HG02943 (cell line): Measurements from ENCODE around the gene TNS1.
"Not testable (repeated sequence)": the region's sequence is repeated elsewhere in the genome, so short reads cannot be mapped to it uniquely, and the experiment has no call there.

ENCODE experiments used
- ATAC-seq: cut with Tn5 transposase; IDR thresholded peaks from one replicate; pipeline ENCODE4 v1.9.1; 2021; ENCODE audit warnings: mild to moderate bottlenecking, low read depth, moderate library complexity; ENCODE audit not compliant: unreplicated experiment

Gene TNS1

GRCh38 chr2:217825469-217826235, 177.1 kb downstream of the TNS1 start:
- no peak for ATAC-seq

DNA sequence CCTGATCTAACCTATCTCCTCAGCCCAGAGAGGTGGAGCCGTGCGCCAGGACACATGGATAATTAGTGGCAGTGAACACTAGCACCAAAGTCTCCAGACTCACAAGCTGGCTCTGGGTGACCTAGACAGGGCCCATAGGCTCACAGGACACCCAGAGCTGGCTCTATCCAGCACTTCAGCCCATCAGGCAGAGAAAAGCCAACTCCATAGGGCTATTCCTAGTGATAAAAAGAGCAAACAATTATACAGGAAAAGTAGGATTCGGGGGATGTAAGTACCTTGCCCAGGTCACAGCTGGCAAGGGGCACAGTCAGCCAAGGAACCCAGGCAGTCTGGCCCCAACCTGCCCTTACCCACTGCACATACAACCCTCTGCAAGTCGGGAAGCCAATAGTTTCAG, 178.6 kb downstream of the TNS1 start:
- ATAC-seq = no peak

DNA sequence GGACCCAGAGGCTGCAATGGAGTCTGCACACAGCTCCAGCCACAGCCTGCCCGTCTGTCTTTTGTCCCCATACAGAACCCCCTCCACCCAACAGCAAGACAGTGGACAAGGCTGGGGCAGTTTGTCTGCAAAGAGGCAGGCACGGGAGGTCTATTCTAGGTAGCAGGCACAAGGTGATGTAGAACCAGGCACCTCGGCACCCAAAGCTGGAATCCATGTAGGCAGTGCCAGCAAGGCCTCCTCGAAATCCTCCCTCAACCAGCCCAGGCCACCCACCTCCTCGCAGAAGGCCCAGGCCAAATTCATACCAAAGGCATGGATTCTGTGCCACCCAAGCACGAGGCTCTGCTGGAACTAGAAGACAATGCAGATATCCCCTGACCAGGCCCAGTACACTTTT, 179.2 kb downstream of the TNS1 start:
- ATAC-seq = no peak

GRCh38 chr2:217822296-217823252, 180.2 kb downstream of the TNS1 start:
- no peak for ATAC-seq

DNA sequence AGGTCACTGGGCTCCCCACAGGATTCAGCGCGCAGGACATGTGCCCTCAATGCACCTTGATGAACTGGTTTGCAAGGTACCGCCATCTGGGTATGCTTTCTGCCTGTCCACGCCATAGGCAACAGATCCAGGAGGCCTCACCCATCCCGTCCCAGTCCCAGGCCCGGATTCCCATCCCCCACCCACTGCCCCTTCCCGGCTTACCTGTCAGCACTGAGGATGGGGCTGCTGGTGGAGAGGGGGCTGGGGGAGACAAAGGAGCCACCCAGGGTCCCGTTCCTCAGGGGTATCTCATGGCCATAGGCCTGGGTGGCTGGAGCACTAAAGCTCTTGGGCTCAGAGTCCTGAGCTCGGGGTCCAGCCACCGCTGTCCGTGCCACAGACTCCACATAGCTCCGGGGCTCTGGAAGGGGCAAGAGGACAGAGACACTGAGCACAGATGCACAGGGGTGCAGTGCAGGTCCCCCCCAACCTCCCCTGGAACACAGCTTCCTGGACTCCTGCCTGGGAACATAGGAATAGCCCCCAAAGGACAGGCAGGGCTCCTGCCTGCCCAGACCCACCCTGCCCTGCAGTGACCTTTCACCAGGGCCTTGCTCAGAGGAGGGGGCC, 181.2 kb downstream of the TNS1 start:
- ATAC-seq = no peak

- ATAC-seq = no peak
Observed at GRCh38 chr2:217820904-217821303, 181.9 kb downstream of the TNS1 start.

DNA sequence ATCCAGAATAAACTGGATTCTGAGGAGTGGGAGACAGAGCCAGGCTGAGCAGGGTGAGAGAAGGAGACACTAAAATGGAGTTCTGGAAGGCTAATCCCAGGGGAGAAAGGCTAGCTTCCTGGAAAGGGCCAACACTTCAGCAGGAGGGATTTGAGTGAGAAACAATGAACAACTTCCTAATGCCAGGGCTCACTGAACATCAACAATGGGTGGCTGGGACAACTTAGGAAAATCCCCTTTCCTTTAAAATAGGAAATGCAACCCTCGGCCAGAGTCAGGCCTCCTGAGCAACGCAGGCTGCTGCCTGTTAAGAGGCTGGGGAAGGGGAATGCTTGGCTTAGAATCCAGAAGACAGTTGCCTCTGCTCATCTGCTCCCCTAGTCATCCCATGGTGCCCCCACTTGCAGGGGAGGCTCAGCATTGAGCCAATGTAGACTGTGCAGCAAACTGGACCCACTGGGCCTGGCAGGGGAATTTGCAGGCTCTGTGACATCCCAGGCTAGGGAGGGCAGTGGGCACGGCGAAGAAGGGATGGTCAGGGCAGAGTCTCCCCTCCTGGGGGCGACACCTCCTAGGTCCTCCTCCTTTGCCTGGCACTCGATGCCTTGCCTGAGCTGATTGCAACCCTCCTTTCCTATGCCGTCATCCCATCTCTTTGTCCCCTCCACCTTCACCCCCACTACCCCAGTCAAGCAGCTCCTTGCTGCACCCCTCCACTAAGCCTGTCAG, 182.5 kb downstream of the TNS1 start:
- no peak for ATAC-seq

DNA sequence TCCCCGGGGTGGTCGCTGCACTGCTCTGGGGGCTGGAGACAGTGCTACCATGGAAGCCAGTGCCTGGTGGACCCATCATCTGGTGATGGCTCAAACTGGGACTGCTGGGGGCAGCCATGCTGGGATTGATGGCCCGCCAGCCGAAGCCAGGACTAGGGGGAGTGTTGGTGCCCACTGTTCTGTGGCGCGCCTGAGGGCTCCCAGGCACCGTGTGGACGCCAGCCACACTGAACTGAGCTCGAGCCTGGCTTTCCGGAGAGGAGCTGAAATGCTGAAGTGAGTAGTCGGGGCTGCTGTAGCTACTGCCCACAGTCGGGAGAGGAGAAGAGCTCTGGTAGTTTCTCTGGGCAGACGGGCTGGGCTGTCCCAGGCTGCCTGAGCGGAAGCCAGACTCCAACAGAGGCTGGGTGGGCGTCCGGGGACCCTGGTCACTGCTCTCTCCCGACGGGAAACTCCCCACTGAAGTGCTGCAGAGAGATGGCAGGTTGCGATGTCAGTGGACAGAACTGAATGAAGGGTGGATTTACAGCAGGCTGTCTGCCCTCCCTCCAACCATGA, 184.4 kb downstream of the TNS1 start:
- no peak for ATAC-seq

GRCh38 chr2:217817466-217818292, 185.1 kb downstream of the TNS1 start:
- ATAC-seq = no peak

DNA sequence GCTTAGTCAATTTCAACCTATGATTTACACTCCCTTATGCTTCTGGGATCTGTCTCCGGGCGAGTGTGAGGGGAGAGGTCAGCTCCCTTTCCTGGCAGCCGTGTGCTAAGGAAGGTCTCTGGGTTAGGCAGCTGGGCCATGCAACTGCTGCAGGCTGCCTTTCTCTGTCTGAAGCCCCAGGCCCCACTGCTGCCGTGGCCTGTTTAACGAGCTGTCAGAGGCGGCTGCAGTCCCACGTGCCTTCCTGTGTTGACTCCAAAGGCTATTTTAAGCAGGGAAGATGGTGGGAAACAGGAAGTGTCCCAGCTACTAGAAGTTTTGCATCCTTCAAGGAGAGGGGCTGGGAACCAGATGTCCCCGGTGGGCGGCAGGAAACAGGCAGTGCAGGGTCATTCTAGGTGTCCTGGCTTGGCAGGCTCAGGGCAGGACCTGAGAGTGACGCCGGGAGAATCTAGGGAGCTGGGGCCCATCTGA, 186.4 kb downstream of the TNS1 start:
- ATAC-seq = no peak

GRCh38 chr2:217813828-217814227, 189.0 kb downstream of the TNS1 start:
- ATAC-seq = no peak

GRCh38 chr2:217812170-217812569, 190.6 kb downstream of the TNS1 start:
- ATAC-seq = no peak

- no peak for ATAC-seq
Observed at GRCh38 chr2:217810260-217810659, 192.5 kb downstream of the TNS1 start.

GRCh38 chr2:217809736-217810135, 193.1 kb downstream of the TNS1 start:
- ATAC-seq = no peak

GRCh38 chr2:217808967-217809366, 193.8 kb downstream of the TNS1 start:
- not testable (repeated sequence) for ATAC-seq

DNA sequence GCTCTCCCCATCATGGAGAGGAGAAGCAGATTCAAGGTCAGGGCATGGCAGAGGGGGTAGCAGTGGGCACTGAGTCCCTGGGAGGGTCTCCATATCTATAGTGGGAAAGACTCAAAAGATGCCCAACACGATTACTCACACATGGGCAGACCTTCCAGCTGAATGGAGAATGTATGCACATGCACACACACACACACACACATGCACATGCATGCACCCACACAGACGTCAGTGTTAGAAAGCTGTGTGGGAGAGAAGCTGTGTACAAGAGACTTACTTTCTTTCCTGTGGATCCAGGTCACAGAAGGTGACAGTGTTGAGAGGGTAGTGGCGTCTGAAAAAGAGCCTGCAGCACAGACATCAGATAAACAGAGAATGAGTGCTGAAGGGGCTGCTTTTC, 194.5 kb downstream of the TNS1 start:
- no peak for ATAC-seq

GRCh38 chr2:217807753-217808152, 195.0 kb downstream of the TNS1 start:
- no peak for ATAC-seq

DNA sequence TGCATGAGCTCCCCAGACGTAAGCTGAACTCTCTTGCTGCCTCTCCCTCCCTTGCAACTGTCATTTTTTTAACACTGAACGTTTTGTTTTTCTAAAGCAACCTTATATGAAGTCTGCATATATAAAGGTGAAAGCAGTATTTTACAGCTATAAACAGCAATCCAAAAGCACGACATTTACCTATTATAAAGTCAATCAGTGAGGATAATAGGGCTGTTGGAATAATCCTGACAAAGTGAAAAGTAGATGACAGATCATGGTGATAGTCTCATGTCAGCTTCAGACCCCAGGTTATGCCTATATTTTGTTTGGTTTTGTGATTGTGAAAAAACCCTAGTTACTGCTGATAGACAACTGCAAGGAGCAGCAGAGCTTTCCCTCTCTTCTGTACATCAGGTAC, 195.8 kb downstream of the TNS1 start:
- ATAC-seq = no peak

DNA sequence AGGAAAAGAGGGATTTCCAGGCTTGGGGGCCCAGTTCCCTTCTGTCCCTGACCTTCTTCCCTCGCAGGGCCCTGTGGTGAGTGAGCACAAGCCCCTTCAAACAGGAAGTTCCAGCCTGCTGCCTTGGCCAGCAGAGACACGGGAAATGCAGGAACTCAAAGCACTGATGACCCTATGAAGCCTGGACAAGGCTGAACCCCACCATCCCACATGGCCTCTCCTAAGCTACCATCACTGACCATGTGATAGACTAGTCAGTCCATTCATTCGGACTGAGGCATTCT, 196.4 kb downstream of the TNS1 start:
- ATAC-seq = no peak
